ENCODE measurements around the gene BUB1B. TPM values are rescaled to one million over a fixed set of nuclear protein-coding genes. Genes with fewer than 3 reads are reported as not detected.

Gene BUB1B
- total and polyA plus RNA-seq, 9 of the 15 experiments (the other 6 are each of a cell fraction or from before 2014, with no cell fraction given): 28.7 to 113 (median 82.2) TPM

GRCh38 chr15:40254452-40254851, 93.6 kb downstream of the BUB1B start:
- no peaks in the 10 kb centered on the region for H3K9me3 ChIP-seq (replicated peaks; ENCODE audit: control insufficient read depth, insufficient read depth, low read depth, low read length)
- intact Hi-C loops (cut with micrococcal nuclease) (no loop called here), in situ Hi-C loops (cut with MboI) (no loop called here)
- TF ChIP-seq ZFP36 (IDR thresholded peaks at IDR 0.05; ENCODE audit: low read depth, low read length, partially characterized antibody) (peak; percentile 56), STAG1 (CRISPR knock-in tag; IDR thresholded peaks at IDR 0.05; ENCODE audit: borderline replicate concordance) (no peak), BCOR (IDR thresholded peaks at IDR 0.05) (peak; percentile 53), CTCF (IDR thresholded peaks at IDR 0.05 in 2 of 3, conservative IDR thresholded peaks at IDR 0.05 in 1 of 3; ENCODE audit: insufficient read depth in 2 of 3, low read depth in 1 of 3, low read length in 3 of 3) (0 out of 6 replicates have a peak, but pooled peaks of 1 of the 3 experiments have one; percentile 21)
- H3K27ac ChIP-seq (ENCODE audit: extremely low read depth, low read depth, low read length): no peak overlapping the region
- ChIA-PET CTCF (ENCODE audit: low intra/inter-chr PET ratio) (no interaction called here), POLR2A (interaction anchor here (0.7 to 1.7 kb wide), 4 partner anchors 11 to 597 kb away, joined by 3 to 8 read pairs (median 4); no protein-coding TSS in a partner anchor)
- no peak overlapping the region for H3K4me3 ChIP-seq
- ATAC-seq: 0 out of 3 replicates have a peak, but pooled peaks have one; percentile 18
- no peak for FAIRE-seq
- DNase-seq (ENCODE audit: extremely low read depth in 1 of 4, low spot score in 3 of 4): no peak
- peaks cover 6 to 29% of the 10 kb centered on the region in 2 experiments; a peak in 3 of 5 replicates for H3K4me1 ChIP-seq (replicated peaks in 1 of 2; ENCODE audit: control insufficient read depth in 2 of 2, insufficient read depth in 2 of 2, low read length in 2 of 2)
- H3K4me2 ChIP-seq (ENCODE audit: insufficient read depth, low read length): no peak overlapping the region
- H3K27me3 ChIP-seq (ENCODE audit: control insufficient read depth in 2 of 2, insufficient read depth in 2 of 2, low read length in 2 of 2): peaks cover 2 to 15% of the 10 kb centered on the region in 2 experiments; a peak in 3 of 5 replicates
- 0 out of 2 replicates have a peak, but pooled peaks cover 2% of the 10 kb centered on the region for H4K20me1 ChIP-seq (replicated peaks; ENCODE audit: control insufficient read depth, insufficient read depth, low read length)
- WGBS (ENCODE audit: insufficient coverage, low coverage, missing lambda C conversion rate): 31% methylated on average over 3 of the region's 3 CpGs
- BruUV-seq (replicated peaks): no TSS peak
- H2AFZ ChIP-seq (ENCODE audit: low read depth, low read length): no peak overlapping the region
- H3K9ac ChIP-seq (ENCODE audit: insufficient read depth in 1 of 2, low read depth in 2 of 2, low read length in 2 of 2): no peak overlapping the region
- H3K9me1 ChIP-seq (ENCODE audit: control insufficient read depth, insufficient read depth, low read length): no peaks in the 10 kb centered on the region
- no peaks in the 10 kb centered on the region for H3K79me2 ChIP-seq (ENCODE audit: control insufficient read depth, insufficient read depth, low read length)
- H3K36me3 ChIP-seq (ENCODE audit: control insufficient read depth, insufficient read depth, low read length): no peaks in the 10 kb centered on the region

Measured in K562 (cell line).